Sigmoid colon (tissue), 7 donors: Measurements from ENCODE around the gene DTD1. TPM values are rescaled to one million over a fixed set of nuclear protein-coding genes. Genes with fewer than 3 reads are reported as not detected.

Experiments used
- DNase-seq: peaks from one replicate; pipeline ENCODE4 v3.0.0-alpha.2; 2019
- H3K27ac ChIP-seq, 4 donors: fragments of 200-600 bp; sonication (generic); one replicate each; pipeline ENCODE4 v1.5.1; 2016 to 2019; ENCODE audit warnings: mild to moderate bottlenecking in 1 of 4
- H3K27me3 ChIP-seq, 3 donors: fragments of 200-600 bp; sonication (generic); one replicate each; pipeline ENCODE4 v1.5.1; 2019; ENCODE audit warnings: mild to moderate bottlenecking in 1 of 3
- H3K36me3 ChIP-seq, 4 donors: fragments of 200-600 bp; sonication (generic); one replicate each; pipeline ENCODE4 v1.5.1; 2016 to 2019
- H3K4me1 ChIP-seq, 4 donors: fragments of 200-600 bp; sonication (generic); one replicate each; pipeline ENCODE4 v1.5.1; 2017 to 2019
- H3K4me3 ChIP-seq, 4 donors: fragments of 200-600 bp; sonication (generic); one replicate each; pipeline ENCODE4 v1.5.1; 2017 to 2019; ENCODE audit warnings: mild to moderate bottlenecking in 2 of 4, moderate library complexity in 1 of 4
- H3K9me3 ChIP-seq, 4 donors: fragments of 200-600 bp in 3 of 4; sonication (generic) in 3 of 4; one replicate each; pipeline versions ENCODE4 v1.5.1 to v1.6.1; 2013 to 2019
- EP300 ChIP-seq, 4 donors: sonication (generic); formaldehyde crosslinking; IDR thresholded peaks; one replicate each; pipeline ENCODE4 v1.6.1; 2017; ENCODE audit warnings: antibody characterized with exemption in 4 of 4
- POLR2A ChIP-seq, 2 donors: fragments of 450-650 bp; IDR thresholded peaks; one replicate each; pipeline ENCODE4 v1.6.1; 2016; ENCODE audit warnings: antibody characterized with exemption in 2 of 2, mild to moderate bottlenecking in 2 of 2, moderate library complexity in 2 of 2
- POLR2AphosphoS5 ChIP-seq, 4 donors: sonication (generic); formaldehyde crosslinking; IDR thresholded peaks; one replicate each; pipeline ENCODE4 v1.6.1; 2017; ENCODE audit warnings: antibody characterized with exemption in 4 of 4
- whole genome bisulfite sequencing, 2 donors: extraction: QIAGEN DNeasy Blood & Tissue Kit; methylation state at CpG; one replicate each; pipeline ENCODE4 v1.1.7; 2013; 5-methylcytosine and 5-hydroxymethylcytosine counted together
- intact Hi-C: fragments of 100-400 bp; cut with DNase I; formaldehyde crosslinking; loops from one replicate; pipeline ENCODE4 v1.15.1; 2023
- polyA plus RNA-seq, 3 donors: library from polyadenylated mRNA; stranded (reverse); fragments of 200-250 nt; gene quantifications; one replicate each; pipeline ENCODE4 v1.2.3, GENCODE V29; 2013
- total RNA-seq, 4 donors: library from RNA; depleted of rRNA; stranded (reverse); fragments of >200 nt; gene quantifications; one replicate each; pipeline ENCODE4 v1.1.0, GENCODE V29; 2016
- TF ChIP-seq, protein P1 (sequence below), 4 experiments: fragments of 450-650 bp in 3 of 4; fragments of 200-600 bp in 1 of 4; IDR thresholded peaks; one replicate each; pipeline ENCODE4 v1.5.1; 2016 to 2019; ENCODE audit warnings: antibody characterized with exemption in 4 of 4, mild to moderate bottlenecking in 3 of 4, moderate library complexity in 2 of 4
- donor health status: healthy with polysubstance abuse.
- donor health status: Bipolar disorder and iron deficiency.
- donor health status: healthy.

Gene DTD1
- total and polyA plus RNA-seq, 7 donors = 11.6 to 22.9 (median 18.9) TPM

DNA sequence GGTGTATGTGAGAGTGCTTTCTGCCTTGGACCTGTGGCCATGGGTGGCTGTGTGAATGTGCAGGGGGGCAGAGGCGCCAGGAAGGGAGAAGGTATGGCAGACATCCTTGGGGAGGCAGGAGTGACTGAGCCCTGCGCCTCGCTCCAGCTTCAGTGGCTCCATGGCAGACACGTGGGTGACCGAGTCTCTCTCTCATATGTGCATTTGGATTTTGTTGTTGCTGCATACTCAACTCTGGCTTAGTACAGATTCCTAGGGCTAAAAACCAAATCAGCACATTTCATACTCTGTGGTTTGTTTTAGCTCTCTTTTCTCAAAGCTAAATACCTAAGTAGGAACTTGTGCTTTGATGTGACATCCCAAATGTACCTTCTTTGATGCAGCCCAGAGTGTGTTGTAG lies 97.6 kb downstream of the DTD1 start:
- WGBS, 2 donors = 96% methylated on average over 5 of the region's 5 CpGs
- no peak overlapping the region for H3K4me3 ChIP-seq
- no peaks in the 10 kb centered on the region for H3K9me3 ChIP-seq
- no peak for DNase-seq
- no peaks in the 10 kb centered on the region for H3K27me3 ChIP-seq
- no peak overlapping the region for H3K27ac ChIP-seq
- intact Hi-C loops = no loop called here
- TF ChIP-seq, protein P1, sequence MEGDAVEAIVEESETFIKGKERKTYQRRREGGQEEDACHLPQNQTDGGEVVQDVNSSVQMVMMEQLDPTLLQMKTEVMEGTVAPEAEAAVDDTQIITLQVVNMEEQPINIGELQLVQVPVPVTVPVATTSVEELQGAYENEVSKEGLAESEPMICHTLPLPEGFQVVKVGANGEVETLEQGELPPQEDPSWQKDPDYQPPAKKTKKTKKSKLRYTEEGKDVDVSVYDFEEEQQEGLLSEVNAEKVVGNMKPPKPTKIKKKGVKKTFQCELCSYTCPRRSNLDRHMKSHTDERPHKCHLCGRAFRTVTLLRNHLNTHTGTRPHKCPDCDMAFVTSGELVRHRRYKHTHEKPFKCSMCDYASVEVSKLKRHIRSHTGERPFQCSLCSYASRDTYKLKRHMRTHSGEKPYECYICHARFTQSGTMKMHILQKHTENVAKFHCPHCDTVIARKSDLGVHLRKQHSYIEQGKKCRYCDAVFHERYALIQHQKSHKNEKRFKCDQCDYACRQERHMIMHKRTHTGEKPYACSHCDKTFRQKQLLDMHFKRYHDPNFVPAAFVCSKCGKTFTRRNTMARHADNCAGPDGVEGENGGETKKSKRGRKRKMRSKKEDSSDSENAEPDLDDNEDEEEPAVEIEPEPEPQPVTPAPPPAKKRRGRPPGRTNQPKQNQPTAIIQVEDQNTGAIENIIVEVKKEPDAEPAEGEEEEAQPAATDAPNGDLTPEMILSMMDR (IDR thresholded peaks at IDR 0.05) = no peak
- no peaks in the 10 kb centered on the region for H3K36me3 ChIP-seq
- H3K4me1 ChIP-seq = peaks cover 0 to 9% (median 4%) of the 10 kb centered on the region in 4 donors

DNA sequence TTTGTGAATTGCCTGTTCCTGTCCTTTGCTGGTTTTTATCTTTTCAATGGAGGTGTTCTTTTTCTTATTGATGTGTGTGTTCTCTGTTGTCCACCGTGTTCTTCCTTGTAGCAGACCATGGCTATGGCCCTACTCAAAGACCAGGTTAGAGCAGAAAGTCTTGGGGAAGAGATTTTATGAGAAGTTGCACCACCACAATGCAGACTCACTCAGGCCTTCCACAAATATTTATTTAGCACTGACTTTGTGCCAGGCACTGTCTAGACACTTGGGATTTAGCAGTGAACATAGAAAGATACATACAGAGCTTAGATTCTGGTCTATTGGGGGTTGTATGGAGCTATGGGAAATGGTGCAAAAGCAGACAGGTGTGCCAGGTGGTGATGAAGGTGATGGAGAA lies 98.8 kb downstream of the DTD1 start:
- Histone ChIP-seq H3K27ac (no peak overlapping the region), H3K4me1 (peaks cover 0 to 9% (median 5%) of the 10 kb centered on the region in 4 donors), H3K27me3 (no peaks in the 10 kb centered on the region), H3K9me3 (no peaks in the 10 kb centered on the region), H3K4me3 (no peak overlapping the region), H3K36me3 (no peaks in the 10 kb centered on the region)
- TF ChIP-seq POLR2AphosphoS5 (IDR thresholded peaks at IDR 0.05) (no peak), POLR2A (IDR thresholded peaks at IDR 0.05) (no peak), EP300 (IDR thresholded peaks at IDR 0.05) (no peak)
- TF ChIP-seq, protein P1 (IDR thresholded peaks at IDR 0.05) = no peak
- intact Hi-C loops = no loop called here
- 47 to 76% methylated on average over 1 of the region's 1 CpG for WGBS, 2 donors
- no peak for DNase-seq

- TF ChIP-seq EP300 (IDR thresholded peaks at IDR 0.05) (no peak), POLR2AphosphoS5 (IDR thresholded peaks at IDR 0.05) (no peak), POLR2A (IDR thresholded peaks at IDR 0.05) (no peak)
- TF ChIP-seq, protein P1 (IDR thresholded peaks at IDR 0.05) = no peak
Observed at GRCh38 chr20:18688676-18689075, 100.8 kb downstream of the DTD1 start.

DNA sequence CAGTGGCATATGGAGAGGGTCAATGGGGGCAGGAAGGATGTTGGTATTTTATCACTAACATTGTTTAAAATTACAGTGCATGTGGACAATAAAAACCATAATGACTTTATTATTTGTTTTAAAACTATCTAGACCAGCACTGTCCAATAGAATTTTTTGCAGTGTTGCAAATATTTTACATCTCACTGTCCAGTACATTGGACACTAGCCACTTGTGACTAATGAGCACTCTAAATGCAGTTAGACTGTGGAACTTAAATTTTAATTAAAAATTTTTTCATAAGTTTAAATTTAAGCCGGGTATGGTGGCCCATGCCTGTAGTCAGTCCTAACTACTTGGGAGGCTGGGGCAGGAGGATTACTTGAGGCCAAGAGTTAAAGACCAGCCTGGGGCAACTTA lies 101.7 kb downstream of the DTD1 start:
- H3K4me3 ChIP-seq = no peak overlapping the region
- 80 to 86% methylated on average over 1 of the region's 1 CpG for WGBS, 2 donors
- no peak for DNase-seq

More at GRCh38 chr20:18688676-18689075, 100.8 kb downstream of the DTD1 start:
- H3K4me3 ChIP-seq = no peak overlapping the region
- intact Hi-C loops = no loop called here
- no peak for DNase-seq
- H3K27ac ChIP-seq = no peak overlapping the region
- H3K9me3 ChIP-seq = no peaks in the 10 kb centered on the region
- WGBS, 2 donors = 86% methylated on average over 3 of the region's 3 CpGs
- no peaks in the 10 kb centered on the region for H3K36me3 ChIP-seq
- H3K27me3 ChIP-seq = no peaks in the 10 kb centered on the region
- peaks cover 0 to 17% (median 13%) of the 10 kb centered on the region in 4 donors for H3K4me1 ChIP-seq

More for the DNA sequence above, 101.7 kb downstream of the DTD1 start:
- H3K27ac ChIP-seq = no peak overlapping the region
- peaks cover 0 to 17% (median 13%) of the 10 kb centered on the region in 4 donors for H3K4me1 ChIP-seq
- no peaks in the 10 kb centered on the region for H3K36me3 ChIP-seq
- H3K27me3 ChIP-seq = no peaks in the 10 kb centered on the region
- TF ChIP-seq, protein P1 (IDR thresholded peaks at IDR 0.05) = no peak
- TF ChIP-seq EP300 (IDR thresholded peaks at IDR 0.05) = no peak
- TF ChIP-seq POLR2A (IDR thresholded peaks at IDR 0.05) = no peak
- TF ChIP-seq POLR2AphosphoS5 (IDR thresholded peaks at IDR 0.05) = no peak
- intact Hi-C loops = no loop called here
- H3K9me3 ChIP-seq = no peaks in the 10 kb centered on the region
